Brain pericyte (primary cell): Measurements from ENCODE around the gene MX2.

Experiments used
- DNase-seq: peaks from one replicate; pipeline ENCODE4 v3.0.0-alpha.2; 2012; ENCODE audit warnings: low read depth, low spot score

The MX2 gene

GRCh38 chr21:41364308-41364707 is 2.5 kb downstream of the MX2 start:
- no peak for DNase-seq

GRCh38 chr21:41365377-41366107 is 3.7 kb downstream of the MX2 start:
- DNase-seq: no peak

- DNase-seq: no peak
Observed at GRCh38 chr21:41366522-41367151, 4.8 kb downstream of the MX2 start.

GRCh38 chr21:41367301-41367944 is 5.6 kb downstream of the MX2 start:
- DNase-seq: no peak

- DNase-seq: no peak
Observed at GRCh38 chr21:41367945-41368734, 6.3 kb downstream of the MX2 start.

GRCh38 chr21:41368735-41369104 is 6.9 kb downstream of the MX2 start:
- no peak for DNase-seq

- no peak for DNase-seq
Observed at GRCh38 chr21:41369105-41369919, 7.5 kb downstream of the MX2 start.

- no peak for DNase-seq
Observed at GRCh38 chr21:41369920-41370839, 8.4 kb downstream of the MX2 start.

- DNase-seq: no peak
Observed at GRCh38 chr21:41370840-41371684, 9.2 kb downstream of the MX2 start.

GRCh38 chr21:41371685-41372030 is 9.8 kb downstream of the MX2 start:
- DNase-seq: no peak

GRCh38 chr21:41373253-41373652 is 11.4 kb downstream of the MX2 start:
- DNase-seq: no peak

GRCh38 chr21:41373763-41374162 is 11.9 kb downstream of the MX2 start:
- DNase-seq: no peak

- no peak for DNase-seq
Observed at GRCh38 chr21:41374177-41374712, 12.4 kb downstream of the MX2 start.

- DNase-seq: no peak
Observed at GRCh38 chr21:41374867-41375533, 13.2 kb downstream of the MX2 start.

GRCh38 chr21:41375875-41376274 is 14.0 kb downstream of the MX2 start:
- no peak for DNase-seq

GRCh38 chr21:41377715-41378114 is 15.9 kb downstream of the MX2 start:
- no peak for DNase-seq

GRCh38 chr21:41378849-41379248 is 17.0 kb downstream of the MX2 start:
- no peak for DNase-seq

- DNase-seq: no peak
Observed at GRCh38 chr21:41379901-41380300, 18.1 kb downstream of the MX2 start.

GRCh38 chr21:41381731-41382130 is 19.9 kb downstream of the MX2 start:
- no peak for DNase-seq
